GM10248 (cell line): ENCODE results near the gene FGF1.

ENCODE experiments used
- CTCF ChIA-PET: fragments of 300-600 bp; sonication (Branson Sonifier 250); formaldehyde crosslinking; extraction: SDS; loops from one replicate; lab custom pipeline; 2021; ENCODE audit warnings: antibody characterized with exemption; lab: Yijun Ruan, JAX
- POLR2A ChIA-PET: fragments of 350-650 bp; sonication (Branson Sonifier 250); formaldehyde crosslinking; extraction: SDS; loops from one replicate; lab custom pipeline; 2020; ENCODE audit warnings: antibody characterized with exemption; lab: Yijun Ruan, JAX
- DNase-seq: peaks from one replicate; pipeline ENCODE4 v3.0.0; 2012; ENCODE audit errors: extremely low spot score
- CTCF ChIP-seq: IDR thresholded peaks from 2 replicates; pipeline ENCODE4 v1.5.1; 2012; ENCODE audit warnings: mild to moderate bottlenecking, low read depth; ENCODE audit errors: extremely low read depth, missing control alignments, control extremely low read depth

FGF1 gene

GRCh38 chr5:142680605-142681259 is 5.2 kb downstream of the FGF1 start:
- ChIA-PET POLR2A (no interaction called here), CTCF (interaction anchor here (0.8 kb wide), 1 partner anchor 10 kb away, joined by 3 read pairs; no protein-coding TSS in a partner anchor)
- TF ChIP-seq CTCF: no peak
- no peak for DNase-seq

GRCh38 chr5:142679744-142680143 is 6.1 kb downstream of the FGF1 start:
- ChIA-PET CTCF (no interaction called here), POLR2A (no interaction called here)
- no peak for DNase-seq
- no peak for TF ChIP-seq CTCF

GRCh38 chr5:142678529-142678928 is 7.4 kb downstream of the FGF1 start:
- TF ChIP-seq CTCF: no peak
- ChIA-PET CTCF (interaction anchor here (1.0 kb wide), 1 partner anchor 20 kb away, joined by 3 read pairs; no protein-coding TSS in a partner anchor), POLR2A (no interaction called here)
- no peak for DNase-seq

- CTCF ChIA-PET: interaction anchor here (1.5 to 3.1 kb wide), 3 partner anchors 22 to 36 kb away, joined by 4 to 10 read pairs (median 8); no protein-coding TSS in a partner anchor
- POLR2A ChIA-PET: no interaction called here
- no peak for DNase-seq
- no peak for TF ChIP-seq CTCF
Observed at GRCh38 chr5:142677198-142677597, 8.7 kb downstream of the FGF1 start.

- TF ChIP-seq CTCF: no peak
- ChIA-PET CTCF (interaction anchor here (0.8 to 3.1 kb wide), 5 partner anchors 9 to 37 kb away, joined by 3 to 10 read pairs (median 4); no protein-coding TSS in a partner anchor), POLR2A (no interaction called here)
- DNase-seq: no peak
Observed at GRCh38 chr5:142676318-142676717, 9.6 kb downstream of the FGF1 start.

GRCh38 chr5:142674531-142675469 is 11.1 kb downstream of the FGF1 start:
- DNase-seq: no peak
- POLR2A ChIA-PET: no interaction called here
- CTCF ChIA-PET: interaction anchor here (0.8 to 3.1 kb wide), 4 partner anchors 13 to 38 kb away, joined by 3 to 10 read pairs (median 3); no protein-coding TSS in a partner anchor
- TF ChIP-seq CTCF: no peak
